Keratinocyte (primary cell): ENCODE results near the gene BAG5. TPM values are rescaled to one million over a fixed set of nuclear protein-coding genes. Genes with fewer than 3 reads are reported as not detected.
"Not testable (repeated sequence)": the region's sequence is repeated elsewhere in the genome, so short reads cannot be mapped to it uniquely, and the experiment has no call there.

ENCODE experiments used
- DNase-seq: peaks from one replicate; pipeline ENCODE4 v3.0.0-alpha.2; 2011; ENCODE audit warnings: low read depth, missing footprints, low spot score
- FAIRE-seq: peaks from 2 replicates; lab custom pipeline; 2011; peaks lifted over from hg19 to GRCh38; lab: Jason Lieb, UNC
- H2AFZ ChIP-seq: 2 replicates; pipeline ENCODE4 v1.6.0; 2012; ENCODE audit warnings: low read length, control low read depth, inconsistent platforms; ENCODE audit not compliant: control insufficient read depth
- H3K27ac ChIP-seq: 2 replicates; pipeline ENCODE4 v1.5.1; 2011; ENCODE audit warnings: low read length; ENCODE audit not compliant: control insufficient read depth, insufficient read depth
- H3K27me3 ChIP-seq: 3 replicates; pipeline ENCODE4 v1.6.0; 2011; ENCODE audit warnings: low read length; ENCODE audit not compliant: control insufficient read depth, insufficient read depth; ENCODE audit errors: extremely low read depth
- H3K36me3 ChIP-seq, 2 experiments: 2 replicates in 1 of 2; 3 replicates in 1 of 2; pipeline ENCODE4 v1.5.1; 2011; ENCODE audit warnings: low read length in 2 of 2, mild to moderate bottlenecking in 1 of 2; ENCODE audit not compliant: control insufficient read depth in 2 of 2, insufficient read depth in 2 of 2; ENCODE audit errors: extremely low read depth in 1 of 2
- H3K4me1 ChIP-seq: 3 replicates; pipeline ENCODE4 v1.5.1; 2011; ENCODE audit warnings: low read length; ENCODE audit not compliant: control insufficient read depth, insufficient read depth; ENCODE audit errors: extremely low read depth
- H3K4me2 ChIP-seq: 3 replicates; pipeline ENCODE4 v1.6.0; 2011; ENCODE audit warnings: low read depth, low read length; ENCODE audit not compliant: control insufficient read depth, insufficient read depth; ENCODE audit errors: extremely low read depth
- H3K4me3 ChIP-seq, 3 experiments: fragments of 200-600 bp in 1 of 3; sonication (generic) in 1 of 3; 2 replicates in 2 of 3; 3 replicates in 1 of 3; pipeline ENCODE4 v1.5.1; 2011 to 2016; ENCODE audit warnings: low read length in 3 of 3, mild to moderate bottlenecking in 3 of 3, control low read depth in 2 of 3, inconsistent platforms in 1 of 3, low read depth in 1 of 3, mixed read lengths in 1 of 3, mixed run types in 1 of 3, moderate library complexity in 1 of 3; ENCODE audit not compliant: control insufficient read depth in 2 of 3, insufficient read depth in 2 of 3; ENCODE audit errors: extremely low read depth in 1 of 3
- H3K79me2 ChIP-seq: 2 replicates; pipeline ENCODE4 v1.6.0; 2012; ENCODE audit warnings: low read length; ENCODE audit not compliant: control insufficient read depth, insufficient read depth
- H3K9ac ChIP-seq: 3 replicates; pipeline ENCODE4 v1.6.0; 2011; ENCODE audit warnings: low read length; ENCODE audit not compliant: control insufficient read depth, insufficient read depth; ENCODE audit errors: extremely low read depth
- H3K9me1 ChIP-seq: 3 replicates; pipeline ENCODE4 v1.6.0; 2011; ENCODE audit warnings: low read length; ENCODE audit not compliant: control insufficient read depth, insufficient read depth; ENCODE audit errors: extremely low read depth
- H3K9me3 ChIP-seq: 2 replicates; pipeline ENCODE4 v1.5.1; 2012; ENCODE audit warnings: low read depth, low read length; ENCODE audit not compliant: control insufficient read depth
- H4K20me1 ChIP-seq: 3 replicates; pipeline ENCODE4 v1.6.0; 2011; ENCODE audit warnings: low read length; ENCODE audit not compliant: control insufficient read depth, insufficient read depth; ENCODE audit errors: extremely low read depth
- CTCF ChIP-seq, 3 experiments: IDR thresholded peaks in 1 of 3; conservative IDR thresholded peaks in 1 of 3; optimal IDR thresholded peaks in 1 of 3; 2 replicates in 2 of 3; 3 replicates in 1 of 3; pipeline versions ENCODE3 to v1.5.1; 2011; ENCODE audit warnings: low read length in 3 of 3, mild to moderate bottlenecking in 3 of 3, moderate library complexity in 2 of 3, control low read depth in 1 of 3, inconsistent platforms in 1 of 3; ENCODE audit not compliant: insufficient read depth in 2 of 3; ENCODE audit errors: extremely low read depth in 1 of 3
- EZH2 ChIP-seq: IDR thresholded peaks from one replicate; pipeline ENCODE4 v1.6.1; 2012; ENCODE audit warnings: inconsistent platforms, mild to moderate bottlenecking, low read length, moderate library complexity
- dilution Hi-C: fragments of 300-500 bp; cut with MboI; formaldehyde crosslinking; loops from one replicate; pipeline ENCODE4 v1.7.0; 2020; ENCODE audit warnings: low sequenced_read_pairs; ENCODE audit not compliant: extremely low pct_ligation_motif_present
- polyA plus RNA-seq, 5 experiments: library from polyadenylated mRNA; depleted of rRNA in 3 of 5; stranded (reverse) in 3 of 5; stranded (forward) in 1 of 5; unstranded in 1 of 5; fragments of >200 nt; gene quantifications; 1 replicate in 1 of 5; 2 replicates in 3 of 5; 3 replicates in 1 of 5; pipeline versions ENCODE4 v1.2.1 to v1.2.3, GENCODE V29; 2011 to 2012; ENCODE audit warnings: missing spikeins in 2 of 5, low read depth in 1 of 5, low replicate concordance in 1 of 5

The BAG5 gene
- polyA plus RNA-seq, 1 donor (not counting 4 experiments of a cell fraction or from before 2014, with no cell fraction given): 14.4 TPM

DNA sequence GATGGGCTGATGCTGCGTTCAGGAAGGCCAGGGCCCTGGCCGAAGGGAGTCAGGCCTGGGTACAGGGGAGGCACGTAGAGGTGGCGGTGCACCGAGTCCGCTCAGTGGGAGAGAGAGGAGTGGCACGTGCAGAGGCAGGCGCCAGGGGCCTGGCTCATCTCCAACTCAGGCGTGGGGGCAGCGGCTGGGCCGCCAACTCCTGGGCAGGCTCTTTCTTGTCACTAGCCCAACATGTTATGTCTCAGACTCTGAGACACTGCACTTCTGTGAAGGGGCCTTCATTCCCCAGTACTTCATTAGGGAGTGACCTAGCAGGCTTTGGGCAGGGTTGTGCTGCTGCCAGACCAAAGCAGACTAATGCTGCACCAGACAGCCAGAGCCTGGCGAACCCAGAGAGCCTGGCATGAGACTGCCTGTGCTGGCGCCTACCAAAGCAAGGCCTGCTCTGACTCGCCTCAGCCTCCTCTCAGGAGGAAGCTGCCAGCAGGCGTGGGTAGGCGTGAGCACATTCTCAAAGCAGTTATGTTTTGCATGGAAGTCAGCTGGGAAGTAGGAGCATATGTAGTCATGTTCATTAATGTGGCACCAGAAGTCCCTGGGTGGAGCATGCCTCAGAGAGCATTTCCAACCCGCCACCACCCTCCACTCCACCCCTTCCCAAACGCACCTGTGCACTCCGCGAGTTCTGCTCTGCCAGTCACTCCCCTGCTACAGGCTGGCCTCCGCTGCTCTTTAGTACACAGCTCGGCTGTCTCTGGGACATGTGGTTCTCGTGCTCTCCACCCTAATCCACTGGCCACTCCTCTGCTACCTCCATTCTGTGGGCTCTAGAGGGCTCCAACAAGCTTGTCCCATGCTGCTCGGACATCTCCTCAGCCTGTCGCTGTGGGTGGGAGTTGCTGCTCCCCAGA, 49.5 kb downstream of the BAG5 start:
- dilution Hi-C loops: no loop called here
- Histone ChIP-seq H3K9ac (peak overlapping the region; percentile 69), H3K79me2 (no peaks in the 10 kb centered on the region), H3K4me3 (peak overlapping the region in 2 of 3 experiments; percentile 22 to 34), H3K36me3 (peaks cover 20 to 30% of the 10 kb centered on the region in 2 experiments), H3K27me3 (no peaks in the 10 kb centered on the region), H3K4me1 (peaks cover 17% of the 10 kb centered on the region), H3K27ac (peak overlapping the region; percentile 86), H2AFZ (no peak overlapping the region), H3K9me1 (peaks cover 4% of the 10 kb centered on the region), H4K20me1 (peaks cover 5% of the 10 kb centered on the region), H3K9me3 (no peaks in the 10 kb centered on the region), H3K4me2 (peak overlapping the region; percentile 75)
- TF ChIP-seq EZH2: no peak
- no peak for TF ChIP-seq CTCF (optimal IDR thresholded peaks at IDR 0.05 in 1 of 3, IDR thresholded peaks at IDR 0.05 in 1 of 3, conservative IDR thresholded peaks at IDR 0.05 in 1 of 3; ENCODE audit: extremely low read depth in 1 of 3, insufficient read depth in 2 of 3, low read length in 3 of 3)
- FAIRE-seq (peak; percentile 98), DNase-seq (peak; percentile 77)

- H3K4me1 ChIP-seq: peaks cover 15% of the 10 kb centered on the region
- H3K79me2 ChIP-seq, H4K20me1 ChIP-seq, H3K9me1 ChIP-seq, DNase-seq, dilution Hi-C loops, FAIRE-seq, H3K27me3 ChIP-seq, H3K9me3 ChIP-seq, H2AFZ ChIP-seq: not testable (repeated sequence)
- H3K4me3 ChIP-seq: peak overlapping the region in 2 of 3 experiments; percentile 22 to 34
- H3K4me2 ChIP-seq: peak overlapping the region; percentile 75
- peak overlapping the region; percentile 86 for H3K27ac ChIP-seq
- peak overlapping the region; percentile 69 for H3K9ac ChIP-seq
- peaks cover 20 to 31% of the 10 kb centered on the region in 2 experiments for H3K36me3 ChIP-seq
Measured at GRCh38 chr14:103512180-103512579, 50.3 kb downstream of the BAG5 start.
